ENCODE results near the gene SEMA5A. TPM values are rescaled to one million over a fixed set of nuclear protein-coding genes. Genes with fewer than 3 reads are reported as not detected.

The SEMA5A gene
- total RNA-seq, 3 donors from 2014 or later, result 20.3 to 43.8 (median 33.6) TPM

DNA sequence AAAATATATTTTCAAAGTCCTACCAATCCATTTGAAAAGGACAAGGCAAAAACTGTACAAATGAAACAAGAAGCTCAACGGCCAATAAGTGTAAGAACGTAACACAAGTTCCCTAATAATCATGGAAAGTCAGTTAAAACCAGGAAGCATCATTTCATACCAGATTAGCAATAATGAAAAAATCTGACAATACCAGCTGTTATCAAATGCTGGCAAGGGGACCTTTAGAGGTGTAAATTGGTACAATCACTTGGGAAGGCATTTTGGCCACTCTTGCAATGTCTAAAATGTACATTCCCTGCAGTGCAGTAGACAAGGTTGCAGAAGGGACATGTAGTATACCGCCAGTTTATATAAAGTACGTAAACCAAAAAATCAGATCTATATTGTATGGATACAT is 10.1 kb upstream of the SEMA5A start:
- no peak for TF ChIP-seq CTCF (IDR thresholded peaks at IDR 0.05)
- intact Hi-C loops (cut with DNase I, micrococcal nuclease), result no loop called here
- H3K4me1 ChIP-seq (ENCODE audit: low read depth), result peaks cover 25% of the 10 kb centered on the region
- no peaks in the 10 kb centered on the region for H3K36me3 ChIP-seq (ENCODE audit: low read depth)
- ATAC-seq (no peak), DNase-seq (no peak)
- no peaks in the 10 kb centered on the region for H3K9me3 ChIP-seq
- no peak overlapping the region for H3K4me3 ChIP-seq

GRCh38 chr5:9554122-9554521 is 8.2 kb upstream of the SEMA5A start:
- no peak overlapping the region for H3K4me3 ChIP-seq
- ATAC-seq, result peak; percentile 59

GRCh38 chr5:9553561-9553960 is 7.7 kb upstream of the SEMA5A start:
- Histone ChIP-seq H3K9me3 (no peaks in the 10 kb centered on the region), H3K4me3 (no peak overlapping the region), H3K4me1 (ENCODE audit: low read depth) (peaks cover 10% of the 10 kb centered on the region), H3K36me3 (ENCODE audit: low read depth) (no peaks in the 10 kb centered on the region)
- TF ChIP-seq CTCF (IDR thresholded peaks at IDR 0.05), result no peak
- intact Hi-C loops (cut with DNase I, micrococcal nuclease), result no loop called here
- peak; percentile 91 for ATAC-seq
- peak; percentile 66 to 92 (median 73) for DNase-seq

More at GRCh38 chr5:9554122-9554521, 8.2 kb upstream of the SEMA5A start:
- TF ChIP-seq CTCF (IDR thresholded peaks at IDR 0.05), result no peak
- peak in 1 of 3 donors; percentile 31 for DNase-seq
- no peaks in the 10 kb centered on the region for H3K36me3 ChIP-seq (ENCODE audit: low read depth)
- H3K9me3 ChIP-seq, result no peaks in the 10 kb centered on the region
- peaks cover 15% of the 10 kb centered on the region for H3K4me1 ChIP-seq (ENCODE audit: low read depth)
- intact Hi-C loops (cut with DNase I, micrococcal nuclease), result no loop called here

DNA sequence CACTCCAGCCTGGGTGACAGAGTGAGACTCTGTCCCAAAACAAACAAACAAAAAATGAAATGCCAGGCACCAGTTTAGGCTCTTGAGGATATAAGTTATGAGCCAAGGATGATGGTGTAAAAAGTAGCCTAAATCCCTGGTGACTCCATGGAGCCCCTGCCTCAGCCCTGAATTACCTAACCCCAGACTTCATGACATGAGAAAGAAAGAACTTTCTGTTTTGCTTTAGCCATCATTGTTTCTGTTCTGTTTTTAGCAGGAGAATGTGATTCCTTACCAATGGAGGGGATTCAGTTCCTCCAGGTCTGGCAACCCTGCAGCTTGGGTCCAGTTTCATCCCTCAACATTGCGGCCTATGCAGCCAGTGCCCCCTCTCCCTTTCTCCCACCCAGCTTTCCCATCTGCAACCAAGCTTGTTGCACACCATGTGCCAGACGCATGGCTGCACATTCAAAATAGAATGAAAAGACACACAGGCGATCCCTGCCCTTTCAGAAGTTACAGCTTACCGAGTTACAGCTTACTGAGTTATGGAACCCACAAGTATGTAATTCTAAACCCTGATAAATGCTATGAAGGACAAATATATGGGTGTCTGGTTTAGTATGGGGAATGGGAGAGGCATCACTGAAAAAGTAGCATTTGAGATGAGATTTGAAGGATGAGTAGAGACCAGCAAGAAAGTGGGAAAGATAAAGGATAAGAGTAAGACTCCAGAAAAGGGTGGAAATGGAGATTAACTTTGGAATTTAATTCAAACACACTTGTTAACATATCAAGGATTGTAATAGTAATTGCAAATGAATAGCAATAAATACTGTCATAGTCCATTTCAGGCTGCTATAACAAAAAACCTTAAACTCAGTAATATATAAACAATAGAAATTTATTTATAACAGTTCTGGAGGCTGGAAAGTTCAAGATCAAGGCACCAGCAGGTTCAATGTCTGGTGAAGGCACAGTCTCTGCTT is 6.0 kb upstream of the SEMA5A start:
- peaks cover 22% of the 10 kb centered on the region for H3K4me1 ChIP-seq (ENCODE audit: low read depth)

GRCh38 chr5:9549941-9550340 is 4.1 kb upstream of the SEMA5A start:
- ATAC-seq (no peak), DNase-seq (no peak)
- Histone ChIP-seq H3K4me3 (no peak overlapping the region), H3K36me3 (ENCODE audit: low read depth) (no peaks in the 10 kb centered on the region), H3K9me3 (no peaks in the 10 kb centered on the region), H3K4me1 (ENCODE audit: low read depth) (peaks cover 22% of the 10 kb centered on the region)
- intact Hi-C loops (cut with DNase I, micrococcal nuclease), result no loop called here
- no peak for TF ChIP-seq CTCF (IDR thresholded peaks at IDR 0.05)

More for the DNA sequence above, 6.0 kb upstream of the SEMA5A start:
- DNase-seq (no peak), ATAC-seq (no peak)
- H3K4me3 ChIP-seq, result no peak overlapping the region
- intact Hi-C loops (cut with DNase I, micrococcal nuclease), result no loop called here
- no peaks in the 10 kb centered on the region for H3K9me3 ChIP-seq
- no peak for TF ChIP-seq CTCF (IDR thresholded peaks at IDR 0.05)
- no peaks in the 10 kb centered on the region for H3K36me3 ChIP-seq (ENCODE audit: low read depth)
